ENCODE measurements around the gene HSBP1L1. TPM values are rescaled to one million over a fixed set of nuclear protein-coding genes. Genes with fewer than 3 reads are reported as not detected.

Gene HSBP1L1
- total and polyA plus RNA-seq, 4 donors: 12.2 to 61.0 (median 26.4) TPM

DNA sequence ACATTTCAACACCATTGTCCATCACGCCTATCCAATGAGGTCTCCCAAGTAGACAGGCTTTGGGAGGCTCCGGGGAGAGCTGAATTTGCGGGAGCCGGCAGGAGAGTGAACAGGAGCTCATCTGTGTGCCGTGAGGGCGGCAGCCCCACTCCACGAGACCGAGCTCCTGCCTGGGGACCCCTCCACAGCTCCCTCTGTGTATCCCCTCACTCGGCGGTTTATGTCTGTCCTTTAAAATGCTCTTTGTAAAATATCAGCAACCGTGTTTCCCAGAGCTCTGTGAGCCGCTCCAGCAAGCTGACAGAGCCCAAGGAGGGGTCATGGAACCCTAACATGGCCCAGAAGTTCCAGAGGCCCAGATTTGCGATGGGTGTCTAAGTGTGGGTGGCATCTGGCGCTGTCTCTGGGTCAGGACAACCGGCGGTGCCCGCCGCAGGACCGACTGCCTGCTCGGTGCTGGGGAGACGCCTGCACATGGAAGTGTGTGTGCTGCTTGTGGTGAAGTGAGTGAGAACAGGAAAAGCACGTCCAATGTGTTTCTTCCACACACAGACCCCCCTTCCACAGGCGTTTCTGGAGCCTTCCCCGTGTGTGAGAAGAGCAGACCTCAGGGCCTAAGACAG lies 47.8 kb upstream of the HSBP1L1 start:
- H3K27me3 ChIP-seq (ENCODE audit: control insufficient read depth in 4 of 4, insufficient read depth in 4 of 4, low read length in 3 of 4): no peaks in the 10 kb centered on the region
- H3K9ac ChIP-seq (ENCODE audit: low read depth in 1 of 2, low read length in 2 of 2): no peak overlapping the region
- H3K36me3 ChIP-seq (ENCODE audit: control insufficient read depth in 4 of 4, insufficient read depth in 3 of 4, low read depth in 1 of 4, low read length in 3 of 4): peaks cover 20 to 53% (median 29%) of the 10 kb centered on the region in 4 donors
- no peak overlapping the region for H3K4me3 ChIP-seq (ENCODE audit: low read depth in 1 of 3, low read length in 3 of 3)
- no peak overlapping the region for H3K27ac ChIP-seq (ENCODE audit: low read depth in 1 of 2, low read length in 2 of 2)
- TF ChIP-seq YY1 (IDR thresholded peaks at IDR 0.05) (no peak), HNF4G (IDR thresholded peaks at IDR 0.05) (no peak), FOXA2 (IDR thresholded peaks at IDR 0.05) (no peak), RAD21 (IDR thresholded peaks at IDR 0.05) (no peak), HNF4A (conservative IDR thresholded peaks at IDR 0.05) (no peak), RXRA (IDR thresholded peaks at IDR 0.05) (no peak), FOXA1 (IDR thresholded peaks at IDR 0.05) (no peak), EGR1 (IDR thresholded peaks at IDR 0.05; ENCODE audit: low read depth in 2 of 2) (no peak), NR2F2 (IDR thresholded peaks at IDR 0.05) (no peak), MAX (IDR thresholded peaks at IDR 0.05) (no peak), JUND (IDR thresholded peaks at IDR 0.05) (no peak), SP1 (IDR thresholded peaks at IDR 0.05) (no peak)
- TF ChIP-seq, protein P1, sequence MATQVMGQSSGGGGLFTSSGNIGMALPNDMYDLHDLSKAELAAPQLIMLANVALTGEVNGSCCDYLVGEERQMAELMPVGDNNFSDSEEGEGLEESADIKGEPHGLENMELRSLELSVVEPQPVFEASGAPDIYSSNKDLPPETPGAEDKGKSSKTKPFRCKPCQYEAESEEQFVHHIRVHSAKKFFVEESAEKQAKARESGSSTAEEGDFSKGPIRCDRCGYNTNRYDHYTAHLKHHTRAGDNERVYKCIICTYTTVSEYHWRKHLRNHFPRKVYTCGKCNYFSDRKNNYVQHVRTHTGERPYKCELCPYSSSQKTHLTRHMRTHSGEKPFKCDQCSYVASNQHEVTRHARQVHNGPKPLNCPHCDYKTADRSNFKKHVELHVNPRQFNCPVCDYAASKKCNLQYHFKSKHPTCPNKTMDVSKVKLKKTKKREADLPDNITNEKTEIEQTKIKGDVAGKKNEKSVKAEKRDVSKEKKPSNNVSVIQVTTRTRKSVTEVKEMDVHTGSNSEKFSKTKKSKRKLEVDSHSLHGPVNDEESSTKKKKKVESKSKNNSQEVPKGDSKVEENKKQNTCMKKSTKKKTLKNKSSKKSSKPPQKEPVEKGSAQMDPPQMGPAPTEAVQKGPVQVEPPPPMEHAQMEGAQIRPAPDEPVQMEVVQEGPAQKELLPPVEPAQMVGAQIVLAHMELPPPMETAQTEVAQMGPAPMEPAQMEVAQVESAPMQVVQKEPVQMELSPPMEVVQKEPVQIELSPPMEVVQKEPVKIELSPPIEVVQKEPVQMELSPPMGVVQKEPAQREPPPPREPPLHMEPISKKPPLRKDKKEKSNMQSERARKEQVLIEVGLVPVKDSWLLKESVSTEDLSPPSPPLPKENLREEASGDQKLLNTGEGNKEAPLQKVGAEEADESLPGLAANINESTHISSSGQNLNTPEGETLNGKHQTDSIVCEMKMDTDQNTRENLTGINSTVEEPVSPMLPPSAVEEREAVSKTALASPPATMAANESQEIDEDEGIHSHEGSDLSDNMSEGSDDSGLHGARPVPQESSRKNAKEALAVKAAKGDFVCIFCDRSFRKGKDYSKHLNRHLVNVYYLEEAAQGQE (IDR thresholded peaks at IDR 0.05): no peak
- TF ChIP-seq, protein P2, sequence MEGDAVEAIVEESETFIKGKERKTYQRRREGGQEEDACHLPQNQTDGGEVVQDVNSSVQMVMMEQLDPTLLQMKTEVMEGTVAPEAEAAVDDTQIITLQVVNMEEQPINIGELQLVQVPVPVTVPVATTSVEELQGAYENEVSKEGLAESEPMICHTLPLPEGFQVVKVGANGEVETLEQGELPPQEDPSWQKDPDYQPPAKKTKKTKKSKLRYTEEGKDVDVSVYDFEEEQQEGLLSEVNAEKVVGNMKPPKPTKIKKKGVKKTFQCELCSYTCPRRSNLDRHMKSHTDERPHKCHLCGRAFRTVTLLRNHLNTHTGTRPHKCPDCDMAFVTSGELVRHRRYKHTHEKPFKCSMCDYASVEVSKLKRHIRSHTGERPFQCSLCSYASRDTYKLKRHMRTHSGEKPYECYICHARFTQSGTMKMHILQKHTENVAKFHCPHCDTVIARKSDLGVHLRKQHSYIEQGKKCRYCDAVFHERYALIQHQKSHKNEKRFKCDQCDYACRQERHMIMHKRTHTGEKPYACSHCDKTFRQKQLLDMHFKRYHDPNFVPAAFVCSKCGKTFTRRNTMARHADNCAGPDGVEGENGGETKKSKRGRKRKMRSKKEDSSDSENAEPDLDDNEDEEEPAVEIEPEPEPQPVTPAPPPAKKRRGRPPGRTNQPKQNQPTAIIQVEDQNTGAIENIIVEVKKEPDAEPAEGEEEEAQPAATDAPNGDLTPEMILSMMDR (IDR thresholded peaks at IDR 0.05; ENCODE audit: low read depth, low read length, missing input control): no peak
- TF ChIP-seq, protein P3, sequence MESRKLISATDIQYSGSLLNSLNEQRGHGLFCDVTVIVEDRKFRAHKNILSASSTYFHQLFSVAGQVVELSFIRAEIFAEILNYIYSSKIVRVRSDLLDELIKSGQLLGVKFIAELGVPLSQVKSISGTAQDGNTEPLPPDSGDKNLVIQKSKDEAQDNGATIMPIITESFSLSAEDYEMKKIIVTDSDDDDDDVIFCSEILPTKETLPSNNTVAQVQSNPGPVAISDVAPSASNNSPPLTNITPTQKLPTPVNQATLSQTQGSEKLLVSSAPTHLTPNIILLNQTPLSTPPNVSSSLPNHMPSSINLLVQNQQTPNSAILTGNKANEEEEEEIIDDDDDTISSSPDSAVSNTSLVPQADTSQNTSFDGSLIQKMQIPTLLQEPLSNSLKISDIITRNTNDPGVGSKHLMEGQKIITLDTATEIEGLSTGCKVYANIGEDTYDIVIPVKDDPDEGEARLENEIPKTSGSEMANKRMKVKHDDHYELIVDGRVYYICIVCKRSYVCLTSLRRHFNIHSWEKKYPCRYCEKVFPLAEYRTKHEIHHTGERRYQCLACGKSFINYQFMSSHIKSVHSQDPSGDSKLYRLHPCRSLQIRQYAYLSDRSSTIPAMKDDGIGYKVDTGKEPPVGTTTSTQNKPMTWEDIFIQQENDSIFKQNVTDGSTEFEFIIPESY (IDR thresholded peaks at IDR 0.05): no peak
- WGBS: 98% methylated on average over 24 of the region's 24 CpGs
- H3K9me3 ChIP-seq (ENCODE audit: control insufficient read depth in 4 of 4, low read length in 3 of 4): no peaks in the 10 kb centered on the region
- no peak for DNase-seq (ENCODE audit: low spot score)
- peaks cover 0 to 4% (median 1%) of the 10 kb centered on the region in 4 donors for H3K4me1 ChIP-seq (ENCODE audit: control insufficient read depth in 4 of 4, insufficient read depth in 4 of 4, low read length in 3 of 4)
